A549 (cell line): ENCODE measurements around the gene TAF4B. TPM values are rescaled to one million over a fixed set of nuclear protein-coding genes. Genes with fewer than 3 reads are reported as not detected.
"Not testable (repeated sequence)": the region's sequence is repeated elsewhere in the genome, so short reads cannot be mapped to it uniquely, and the experiment has no call there.

Experiments used
- ATAC-seq, 2 experiments: fragments of 200-7000 bp in 1 of 2; fragments of >200 bp in 1 of 2; cut with Nextera tagmentation in 1 of 2; cut with Tn5 transposase in 1 of 2; 3 replicates each; pipeline versions ENCODE4 v1.8.0 to v1.9.1; 2018 to 2020; ENCODE audit warnings: mild to moderate bottlenecking in 1 of 2, moderate library complexity in 1 of 2
- CTCF ChIA-PET: fragments of 300-600 bp; sonication (Branson Sonifier 250); formaldehyde crosslinking; extraction: SDS; loops from one replicate; lab custom pipeline; 2021; ENCODE audit warnings: antibody characterized with exemption, inconsistent platforms; lab: Yijun Ruan, JAX
- POLR2A ChIA-PET: fragments of 350-600 bp; formaldehyde crosslinking; extraction: SDS; loops from one replicate; lab custom pipeline; 2021; ENCODE audit warnings: antibody characterized with exemption, inconsistent platforms; lab: Yijun Ruan, JAX
- DNase-seq, 2 experiments: peaks; one replicate each; pipeline versions ENCODE4 v3.0.0 to v3.0.0-alpha.2; 2011 to 2016; ENCODE audit warnings: low read depth in 1 of 2, low spot score in 1 of 2
- FAIRE-seq: peaks from 2 replicates; lab custom pipeline; 2011; peaks lifted over from hg19 to GRCh38; lab: Jason Lieb, UNC
- H3K27ac ChIP-seq, 2 experiments: fragments of >200 bp; sonication (Bioruptor Twin); formaldehyde crosslinking; 3 replicates each; pipeline ENCODE4 v1.5.1; 2016 to 2017
- H3K4me1 ChIP-seq: fragments of >200 bp; sonication (Bioruptor Twin); formaldehyde crosslinking; 3 replicates; pipeline ENCODE4 v1.6.1; 2016
- H3K4me2 ChIP-seq: fragments of >200 bp; sonication (Bioruptor Twin); formaldehyde crosslinking; 3 replicates; pipeline ENCODE4 v1.6.1; 2016
- H3K4me3 ChIP-seq: fragments of >200 bp; sonication (Bioruptor Twin); formaldehyde crosslinking; 3 replicates; pipeline ENCODE4 v1.5.1; 2016
- H3K9me3 ChIP-seq: fragments of >200 bp; sonication (Bioruptor Twin); formaldehyde crosslinking; 3 replicates; pipeline ENCODE4 v1.6.1; 2016
- CHD2 ChIP-seq: fragments of 150-350 bp; IDR thresholded peaks from 2 replicates; pipeline ENCODE4 v1.6.1; 2014; ENCODE audit warnings: low read length; ENCODE audit not compliant: partially characterized antibody
- ELK1 ChIP-seq: fragments of 150-350 bp; IDR thresholded peaks from 2 replicates; pipeline ENCODE4 v1.6.1; 2014; ENCODE audit warnings: low read depth, mild to moderate bottlenecking, low read length
- ESRRA ChIP-seq: fragments of 150-350 bp; IDR thresholded peaks from 2 replicates; pipeline ENCODE4 v1.6.1; 2014; ENCODE audit warnings: mild to moderate bottlenecking, low read length, borderline replicate concordance
- FOSL2 ChIP-seq, 2 experiments: fragments of 450-650 bp in 1 of 2; fragments of >200 bp in 1 of 2; sonication (Bioruptor Twin) in 1 of 2; formaldehyde crosslinking; IDR thresholded peaks; 2 replicates each; pipeline versions ENCODE4 v1.5.0 to v1.6.1; 2016 to 2020; ENCODE audit warnings: mild to moderate bottlenecking in 1 of 2, moderate library complexity in 1 of 2
- FOXS1 ChIP-seq: fragments of 250-450 bp; sonication (Bioruptor Pico); IDR thresholded peaks from 2 replicates; pipeline ENCODE4 v1.5.0; 2020; ENCODE audit warnings: mild to moderate bottlenecking, moderate library complexity
- HDAC2 ChIP-seq: fragments of 200-600 bp; sonication (generic); IDR thresholded peaks from 2 replicates; pipeline ENCODE4 v1.6.1; 2016
- HEYL ChIP-seq: fragments of 250-450 bp; sonication (Bioruptor Pico); IDR thresholded peaks from 2 replicates; pipeline ENCODE4 v1.8.0; 2021; ENCODE audit warnings: mild to moderate bottlenecking, moderate library complexity
- HOXB5 ChIP-seq: fragments of 250-450 bp; sonication (Bioruptor Pico); IDR thresholded peaks from 2 replicates; pipeline ENCODE4 v1.5.0; 2020; ENCODE audit warnings: mild to moderate bottlenecking, moderate library complexity
- MAX ChIP-seq: IDR thresholded peaks from 2 replicates; pipeline ENCODE4 v1.6.1; 2012
- MYC ChIP-seq: IDR thresholded peaks from 2 replicates; pipeline ENCODE4 v1.6.1; 2012; ENCODE audit warnings: mild to moderate bottlenecking, inconsistent platforms, low read length, improper control_type of control experiment, borderline replicate concordance
- NR3C1 ChIP-seq: fragments of >200 bp; sonication (Bioruptor Twin); formaldehyde crosslinking; IDR thresholded peaks from 3 replicates; pipeline ENCODE4 v1.6.1; 2017
- POLR2AphosphoS2 ChIP-seq: conservative IDR thresholded peaks from 2 replicates; pipeline ENCODE4 v1.6.1; 2012; ENCODE audit warnings: low read length, improper control_type of control experiment, inconsistent platforms
- RARB ChIP-seq: fragments of 250-450 bp; sonication (Bioruptor Pico); IDR thresholded peaks from 2 replicates; pipeline ENCODE4 v1.8.0; 2021; ENCODE audit warnings: mild to moderate bottlenecking, moderate library complexity
- RCOR1 ChIP-seq: fragments of 150-350 bp; IDR thresholded peaks from 2 replicates; pipeline ENCODE4 v1.6.1; 2014; ENCODE audit warnings: antibody characterized with exemption, low read length, low read depth
- RFX5 ChIP-seq: fragments of 450-650 bp; IDR thresholded peaks from 2 replicates; pipeline ENCODE4 v1.7.1; 2014; ENCODE audit warnings: antibody characterized with exemption, mild to moderate bottlenecking, moderate library complexity
- RNF2 ChIP-seq: fragments of 200-600 bp; sonication (generic); IDR thresholded peaks from 2 replicates; pipeline ENCODE4 v1.6.1; 2016; ENCODE audit warnings: low read depth, mild to moderate bottlenecking, antibody characterized with exemption, moderate library complexity, borderline replicate concordance
- SMC3 ChIP-seq: fragments of >200 bp; sonication (Bioruptor Twin); formaldehyde crosslinking; IDR thresholded peaks from 3 replicates; pipeline ENCODE4 v1.6.1; 2018; ENCODE audit warnings: inconsistent platforms
- SREBF2 ChIP-seq: fragments of 450-650 bp; IDR thresholded peaks from 2 replicates; pipeline ENCODE4 v1.6.1; 2014; ENCODE audit warnings: mild to moderate bottlenecking, moderate library complexity
- TFCP2L1 ChIP-seq: fragments of 250-450 bp; sonication (Bioruptor Pico); IDR thresholded peaks from 2 replicates; pipeline ENCODE4 v1.5.0; 2021; ENCODE audit warnings: mild to moderate bottlenecking
- ZNF302 ChIP-seq: fragments of 250-450 bp; sonication (Bioruptor Pico); IDR thresholded peaks from 2 replicates; pipeline ENCODE4 v1.9.0; 2021; ENCODE audit warnings: inconsistent platforms, mild to moderate bottlenecking, moderate library complexity
- WGBS: methylation state at CpG from one replicate; pipeline ENCODE4 v1.1.6; 2017; ENCODE audit errors: missing lambda C conversion rate; 5-methylcytosine and 5-hydroxymethylcytosine counted together
- polyA plus RNA-seq, 4 experiments: library from polyadenylated mRNA; depleted of rRNA in 3 of 4; stranded (reverse); fragments of >200 nt; fragmentation: RNase III in 1 of 4; extraction: RNeasy Plus Mini Kit Qiagen cat#74134 plus additional on column Dnase treatment in 1 of 4; gene quantifications; 2 replicates in 3 of 4; 3 replicates in 1 of 4; pipeline ENCODE4 v1.2.3, GENCODE V29; 2011 to 2017
- TF ChIP-seq, protein P1 (sequence below): fragments of 250-450 bp; sonication (Bioruptor Pico); IDR thresholded peaks from 2 replicates; pipeline ENCODE4 v1.5.0; 2020; ENCODE audit warnings: low read depth, mild to moderate bottlenecking, moderate library complexity
- TF ChIP-seq, protein P2 (sequence below): fragments of >200 bp; sonication (Bioruptor Twin); formaldehyde crosslinking; IDR thresholded peaks from 3 replicates; pipeline ENCODE4 v1.6.1; 2016
- TF ChIP-seq, protein P3 (sequence below): fragments of 250-450 bp; sonication (Bioruptor Pico); IDR thresholded peaks from 2 replicates; pipeline ENCODE4 v1.5.0; 2021; ENCODE audit warnings: mild to moderate bottlenecking, moderate library complexity, borderline replicate concordance

The TAF4B gene
- polyA plus RNA-seq, 2 of the 4 experiments (the other 2 are of a cell fraction) = 2.5 to 5.6 TPM

- no peak for ATAC-seq
- no peak overlapping the region for H3K4me3 ChIP-seq
- H3K4me1 ChIP-seq = no peaks in the 10 kb centered on the region
- H3K9me3 ChIP-seq = no peaks in the 10 kb centered on the region
- WGBS = 95% methylated on average over 3 of the region's 3 CpGs
- no peak overlapping the region for H3K27ac ChIP-seq
- POLR2A ChIA-PET = interaction anchor here (0.7 kb wide), 1 partner anchor 431 kb away, joined by 6 read pairs; no protein-coding TSS in a partner anchor
- TF ChIP-seq, protein P1, sequence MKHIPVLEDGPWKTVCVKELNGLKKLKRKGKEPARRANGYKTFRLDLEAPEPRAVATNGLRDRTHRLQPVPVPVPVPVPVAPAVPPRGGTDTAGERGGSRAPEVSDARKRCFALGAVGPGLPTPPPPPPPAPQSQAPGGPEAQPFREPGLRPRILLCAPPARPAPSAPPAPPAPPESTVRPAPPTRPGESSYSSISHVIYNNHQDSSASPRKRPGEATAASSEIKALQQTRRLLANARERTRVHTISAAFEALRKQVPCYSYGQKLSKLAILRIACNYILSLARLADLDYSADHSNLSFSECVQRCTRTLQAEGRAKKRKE (CRISPR knock-in tag) = no peak
- TF ChIP-seq TFCP2L1 (CRISPR knock-in tag) = no peak
- TF ChIP-seq RNF2 = no peak
- TF ChIP-seq HDAC2 = no peak
- no peak for TF ChIP-seq MYC
- TF ChIP-seq CHD2 = no peak
- TF ChIP-seq ELK1 = no peak
- no peak for TF ChIP-seq SMC3
- TF ChIP-seq RCOR1 = no peak
- no peak for TF ChIP-seq HEYL
- TF ChIP-seq NR3C1 = no peak
- TF ChIP-seq ESRRA = no peak
- TF ChIP-seq, protein P2, sequence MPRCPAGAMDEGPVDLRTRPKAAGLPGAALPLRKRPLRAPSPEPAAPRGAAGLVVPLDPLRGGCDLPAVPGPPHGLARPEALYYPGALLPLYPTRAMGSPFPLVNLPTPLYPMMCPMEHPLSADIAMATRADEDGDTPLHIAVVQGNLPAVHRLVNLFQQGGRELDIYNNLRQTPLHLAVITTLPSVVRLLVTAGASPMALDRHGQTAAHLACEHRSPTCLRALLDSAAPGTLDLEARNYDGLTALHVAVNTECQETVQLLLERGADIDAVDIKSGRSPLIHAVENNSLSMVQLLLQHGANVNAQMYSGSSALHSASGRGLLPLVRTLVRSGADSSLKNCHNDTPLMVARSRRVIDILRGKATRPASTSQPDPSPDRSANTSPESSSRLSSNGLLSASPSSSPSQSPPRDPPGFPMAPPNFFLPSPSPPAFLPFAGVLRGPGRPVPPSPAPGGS = no peak
- no peak for TF ChIP-seq HOXB5
- no peak for TF ChIP-seq POLR2AphosphoS2
- TF ChIP-seq, all 56 proteins: peak for 0
- CTCF ChIA-PET = interaction anchor here (0.6 kb wide), 2 partner anchors 40 to 1788 kb away, joined by 3 read pairs; no protein-coding TSS in a partner anchor
- H3K4me2 ChIP-seq = no peak overlapping the region
- FAIRE-seq (no peak), DNase-seq (no peak)
Observed at GRCh38 chr18:26258711-26259110, 32.5 kb downstream of the TAF4B start.

DNA sequence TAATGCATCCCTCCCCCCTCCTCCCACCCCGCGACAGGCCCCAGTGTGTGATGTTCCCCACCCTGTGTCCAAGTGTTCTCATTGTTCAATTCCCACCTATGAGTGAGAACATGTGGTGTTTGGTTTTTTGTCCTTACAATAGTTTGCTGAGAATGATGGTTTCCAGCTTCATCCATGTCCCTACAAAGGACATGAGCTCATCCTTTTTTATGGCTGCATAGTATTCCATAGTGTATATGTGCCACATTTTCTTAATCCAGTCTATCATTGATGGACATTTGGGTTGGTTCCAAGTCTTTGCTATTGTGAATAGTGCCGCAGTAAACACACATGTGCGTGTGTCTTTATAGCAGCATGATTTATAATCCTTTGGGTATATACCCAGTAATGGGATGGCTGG, 33.2 kb downstream of the TAF4B start:
- H3K4me1 ChIP-seq, ATAC-seq, H3K9me3 ChIP-seq, H3K4me3 ChIP-seq, CTCF ChIA-PET, FAIRE-seq, DNase-seq, H3K4me2 ChIP-seq, POLR2A ChIA-PET, H3K27ac ChIP-seq: not testable (repeated sequence)
- no CpG with 5 or more reads among the region's 4 CpGs for WGBS

GRCh38 chr18:26262156-26262555, 35.9 kb downstream of the TAF4B start:
- ATAC-seq = no peak
- no peak overlapping the region for H3K4me3 ChIP-seq
- H3K9me3 ChIP-seq = no peaks in the 10 kb centered on the region
- no peak overlapping the region for H3K4me2 ChIP-seq
- DNase-seq = no peak
- H3K27ac ChIP-seq = no peak overlapping the region
- FAIRE-seq = no peak
- H3K4me1 ChIP-seq = no peaks in the 10 kb centered on the region
- ChIA-PET POLR2A (no interaction called here), CTCF (interaction anchor here (0.5 to 0.6 kb wide), 2 partner anchors 16 to 47 kb away, joined by 3 read pairs; no protein-coding TSS in a partner anchor)
- no peak for TF ChIP-seq SREBF2
- TF ChIP-seq, protein P3, sequence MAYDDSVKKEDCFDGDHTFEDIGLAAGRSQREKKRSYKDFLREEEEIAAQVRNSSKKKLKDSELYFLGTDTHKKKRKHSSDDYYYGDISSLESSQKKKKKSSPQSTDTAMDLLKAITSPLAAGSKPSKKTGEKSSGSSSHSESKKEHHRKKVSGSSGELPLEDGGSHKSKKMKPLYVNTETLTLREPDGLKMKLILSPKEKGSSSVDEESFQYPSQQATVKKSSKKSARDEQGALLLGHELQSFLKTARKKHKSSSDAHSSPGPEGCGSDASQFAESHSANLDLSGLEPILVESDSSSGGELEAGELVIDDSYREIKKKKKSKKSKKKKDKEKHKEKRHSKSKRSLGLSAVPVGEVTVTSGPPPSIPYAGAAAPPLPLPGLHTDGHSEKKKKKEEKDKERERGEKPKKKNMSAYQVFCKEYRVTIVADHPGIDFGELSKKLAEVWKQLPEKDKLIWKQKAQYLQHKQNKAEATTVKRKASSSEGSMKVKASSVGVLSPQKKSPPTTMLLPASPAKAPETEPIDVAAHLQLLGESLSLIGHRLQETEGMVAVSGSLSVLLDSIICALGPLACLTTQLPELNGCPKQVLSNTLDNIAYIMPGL (CRISPR knock-in tag) = no peak
- TF ChIP-seq MAX = no peak
- no peak for TF ChIP-seq RARB (CRISPR knock-in tag)
- TF ChIP-seq ESRRA = no peak
- no peak for TF ChIP-seq ZNF302 (CRISPR knock-in tag)
- TF ChIP-seq FOXS1 (CRISPR knock-in tag) = no peak
- TF ChIP-seq RFX5 = no peak
- TF ChIP-seq FOSL2 (IDR thresholded peaks at IDR 0.05) = no peak
- no peak for TF ChIP-seq FOSL2 (CRISPR knock-in tag; IDR thresholded peaks at IDR 0.05)
- WGBS = 89% methylated on average over 4 of the region's 4 CpGs
